Urothelium cell line (cell line): Measurements from ENCODE around the gene NDUFS3.

Source experiments
- DNase-seq: peaks from one replicate; pipeline ENCODE4 v3.0.0; 2011; ENCODE audit warnings: low spot score, mixed read lengths
- FAIRE-seq: peaks from 2 replicates; lab custom pipeline; 2011; peaks lifted over from hg19 to GRCh38; lab: Jason Lieb, UNC

Gene NDUFS3

GRCh38 chr11:47626234-47626633 is 47.4 kb downstream of the NDUFS3 start:
- DNase-seq (no peak), FAIRE-seq (no peak)

GRCh38 chr11:47628026-47628425 is 49.2 kb downstream of the NDUFS3 start:
- FAIRE-seq = no peak

GRCh38 chr11:47631473-47631872 is 52.6 kb downstream of the NDUFS3 start:
- DNase-seq (no peak), FAIRE-seq (no peak)

More at GRCh38 chr11:47628026-47628425, 49.2 kb downstream of the NDUFS3 start:
- DNase-seq = no peak
